Ectodermal cell (in vitro differentiated cells): ENCODE data around the gene CDH1.
"Not testable (repeated sequence)": the region's sequence is repeated elsewhere in the genome, so short reads cannot be mapped to it uniquely, and the experiment has no call there.

Experiments used
- H3K27ac ChIP-seq: 2 replicates; pipeline ENCODE4 v1.7.0; 2013; ENCODE audit warnings: mild to moderate bottlenecking, low read depth, low read length; ENCODE audit not compliant: insufficient read depth, poor library complexity, severe bottlenecking
- H3K27me3 ChIP-seq: 2 replicates; pipeline ENCODE4 v1.7.0; 2013; ENCODE audit warnings: mild to moderate bottlenecking, low read length; ENCODE audit not compliant: insufficient read depth, control insufficient read depth, poor library complexity, severe bottlenecking
- H3K36me3 ChIP-seq: one replicate; pipeline ENCODE4 v1.7.0; 2013; ENCODE audit warnings: low read length; ENCODE audit not compliant: control insufficient read depth, insufficient read depth
- H3K4me1 ChIP-seq: one replicate; pipeline ENCODE4 v1.7.0; 2013; ENCODE audit warnings: low read length; ENCODE audit not compliant: control insufficient read depth, insufficient read depth
- H3K4me3 ChIP-seq: 2 replicates; pipeline ENCODE4 v1.7.0; 2013; ENCODE audit warnings: low read depth, low read length, control low read depth; ENCODE audit not compliant: insufficient read depth
- H3K9me3 ChIP-seq: 2 replicates; pipeline ENCODE4 v1.7.0; 2013; ENCODE audit warnings: mild to moderate bottlenecking, low read length, moderate library complexity; ENCODE audit not compliant: control insufficient read depth
- WGBS, 2 experiments: methylation state at CpG; one replicate each; pipeline ENCODE4 v1.1.7; 2013; ENCODE audit warnings: missing lambda C conversion rate in 2 of 2; 5-methylcytosine and 5-hydroxymethylcytosine counted together

The CDH1 gene

GRCh38 chr16:68806981-68807380, 69.9 kb downstream of the CDH1 start:
- Histone ChIP-seq H3K4me1 (no peaks in the 10 kb centered on the region), H3K27ac (no peak overlapping the region), H3K27me3 (no peaks in the 10 kb centered on the region), H3K4me3 (no peak overlapping the region), H3K36me3 (no peaks in the 10 kb centered on the region), H3K9me3 (no peaks in the 10 kb centered on the region)
- 86 to 95% methylated on average over 1 of the region's 1 CpG for WGBS, 2 experiments

GRCh38 chr16:68814516-68814915, 77.4 kb downstream of the CDH1 start:
- Histone ChIP-seq H3K36me3 (no peaks in the 10 kb centered on the region), H3K27me3 (no peaks in the 10 kb centered on the region), H3K4me3 (no peak overlapping the region), H3K9me3 (no peaks in the 10 kb centered on the region), H3K4me1 (no peaks in the 10 kb centered on the region), H3K27ac (no peak overlapping the region)
- WGBS, 2 experiments, result 93 to 97% methylated on average over 3 of the region's 3 CpGs

GRCh38 chr16:68823401-68824135, 86.5 kb downstream of the CDH1 start:
- 79 to 83% methylated on average over 8 of the region's 8 CpGs for WGBS, 2 experiments

GRCh38 chr16:68825427-68825826, 88.3 kb downstream of the CDH1 start:
- Histone ChIP-seq H3K27me3 (no peaks in the 10 kb centered on the region), H3K27ac (no peak overlapping the region), H3K36me3 (no peaks in the 10 kb centered on the region), H3K4me1 (peaks cover 5% of the 10 kb centered on the region), H3K4me3 (no peak overlapping the region), H3K9me3 (no peaks in the 10 kb centered on the region)

More at GRCh38 chr16:68823401-68824135, 86.5 kb downstream of the CDH1 start:
- Histone ChIP-seq H3K36me3 (no peaks in the 10 kb centered on the region), H3K4me3 (no peak overlapping the region), H3K27me3 (no peaks in the 10 kb centered on the region), H3K4me1 (peaks cover 5% of the 10 kb centered on the region), H3K9me3 (no peaks in the 10 kb centered on the region), H3K27ac (no peak overlapping the region)

- Histone ChIP-seq H3K36me3 (no peaks in the 10 kb centered on the region), H3K4me3 (no peak overlapping the region), H3K4me1 (peaks cover 5% of the 10 kb centered on the region), H3K27me3 (no peaks in the 10 kb centered on the region), H3K27ac (no peak overlapping the region), H3K9me3 (no peaks in the 10 kb centered on the region)
- WGBS, 2 experiments, result 86 to 91% methylated on average over 6 of the region's 6 CpGs
Observed at GRCh38 chr16:68826652-68827051, 89.6 kb downstream of the CDH1 start.

GRCh38 chr16:68833251-68833650, 96.2 kb downstream of the CDH1 start:
- H3K36me3 ChIP-seq, result no peaks in the 10 kb centered on the region
- H3K9me3 ChIP-seq, result no peaks in the 10 kb centered on the region
- no peaks in the 10 kb centered on the region for H3K4me1 ChIP-seq
- no peaks in the 10 kb centered on the region for H3K27me3 ChIP-seq
- no peak overlapping the region for H3K27ac ChIP-seq
- 94% methylated on average over 14 of the region's 14 CpGs for WGBS, 2 experiments
- no peak overlapping the region for H3K4me3 ChIP-seq

GRCh38 chr16:68834550-68834949, 97.5 kb downstream of the CDH1 start:
- no peak overlapping the region for H3K4me3 ChIP-seq
- 98% methylated on average over 1 of the region's 1 CpG for WGBS, 2 experiments

GRCh38 chr16:68835970-68836369, 98.9 kb downstream of the CDH1 start:
- Histone ChIP-seq H3K36me3 (no peaks in the 10 kb centered on the region), H3K9me3 (no peaks in the 10 kb centered on the region), H3K27me3 (no peaks in the 10 kb centered on the region), H3K27ac (no peak overlapping the region), H3K4me1 (no peaks in the 10 kb centered on the region), H3K4me3 (no peak overlapping the region)
- WGBS, 2 experiments, result 94 to 96% methylated on average over 4 to 5 of the region's 5 CpGs

More at GRCh38 chr16:68834550-68834949, 97.5 kb downstream of the CDH1 start:
- Histone ChIP-seq H3K36me3 (no peaks in the 10 kb centered on the region), H3K4me1 (no peaks in the 10 kb centered on the region), H3K27me3 (no peaks in the 10 kb centered on the region), H3K27ac (no peak overlapping the region), H3K9me3 (no peaks in the 10 kb centered on the region)

GRCh38 chr16:68839831-68840230, 102.7 kb downstream of the CDH1 start:
- peaks cover 3% of the 10 kb centered on the region for H3K4me1 ChIP-seq
- WGBS, 2 experiments, result 80 to 90% methylated on average over 4 of the region's 4 CpGs
- no peaks in the 10 kb centered on the region for H3K36me3 ChIP-seq

GRCh38 chr16:68842964-68843481, 105.9 kb downstream of the CDH1 start:
- peak overlapping the region; percentile 90 for H3K4me3 ChIP-seq
- H3K36me3 ChIP-seq, H3K9me3 ChIP-seq, H3K4me1 ChIP-seq, H3K27ac ChIP-seq, H3K27me3 ChIP-seq: not testable (repeated sequence)
- 71% methylated on average over 23 of the region's 23 CpGs for WGBS, 2 experiments

More at GRCh38 chr16:68839831-68840230, 102.7 kb downstream of the CDH1 start:
- no peaks in the 10 kb centered on the region for H3K27me3 ChIP-seq
- H3K27ac ChIP-seq, result no peak overlapping the region
- H3K4me3 ChIP-seq, result no peak overlapping the region
- H3K9me3 ChIP-seq, result no peaks in the 10 kb centered on the region
